Keratinocyte (primary cell): ENCODE results near the gene ARL9. TPM values are rescaled to one million over a fixed set of nuclear protein-coding genes. Genes with fewer than 3 reads are reported as not detected.

Experiments used
- DNase-seq: peaks from one replicate; pipeline ENCODE4 v3.0.0-alpha.2; 2011; ENCODE audit warnings: low read depth, missing footprints, low spot score
- FAIRE-seq: peaks from 2 replicates; lab custom pipeline; 2011; peaks lifted over from hg19 to GRCh38; lab: Jason Lieb, UNC
- H2AFZ ChIP-seq: 2 replicates; pipeline ENCODE4 v1.6.0; 2012; ENCODE audit warnings: low read length, control low read depth, inconsistent platforms; ENCODE audit not compliant: control insufficient read depth
- H3K27ac ChIP-seq: 2 replicates; pipeline ENCODE4 v1.5.1; 2011; ENCODE audit warnings: low read length; ENCODE audit not compliant: control insufficient read depth, insufficient read depth
- H3K27me3 ChIP-seq: 3 replicates; pipeline ENCODE4 v1.6.0; 2011; ENCODE audit warnings: low read length; ENCODE audit not compliant: control insufficient read depth, insufficient read depth; ENCODE audit errors: extremely low read depth
- H3K36me3 ChIP-seq, 2 experiments: 2 replicates in 1 of 2; 3 replicates in 1 of 2; pipeline ENCODE4 v1.5.1; 2011; ENCODE audit warnings: low read length in 2 of 2, mild to moderate bottlenecking in 1 of 2; ENCODE audit not compliant: control insufficient read depth in 2 of 2, insufficient read depth in 2 of 2; ENCODE audit errors: extremely low read depth in 1 of 2
- H3K4me1 ChIP-seq: 3 replicates; pipeline ENCODE4 v1.5.1; 2011; ENCODE audit warnings: low read length; ENCODE audit not compliant: control insufficient read depth, insufficient read depth; ENCODE audit errors: extremely low read depth
- H3K4me2 ChIP-seq: 3 replicates; pipeline ENCODE4 v1.6.0; 2011; ENCODE audit warnings: low read depth, low read length; ENCODE audit not compliant: control insufficient read depth, insufficient read depth; ENCODE audit errors: extremely low read depth
- H3K4me3 ChIP-seq, 3 experiments: fragments of 200-600 bp in 1 of 3; sonication (generic) in 1 of 3; 2 replicates in 2 of 3; 3 replicates in 1 of 3; pipeline ENCODE4 v1.5.1; 2011 to 2016; ENCODE audit warnings: low read length in 3 of 3, mild to moderate bottlenecking in 3 of 3, control low read depth in 2 of 3, inconsistent platforms in 1 of 3, low read depth in 1 of 3, mixed read lengths in 1 of 3, mixed run types in 1 of 3, moderate library complexity in 1 of 3; ENCODE audit not compliant: control insufficient read depth in 2 of 3, insufficient read depth in 2 of 3; ENCODE audit errors: extremely low read depth in 1 of 3
- H3K79me2 ChIP-seq: 2 replicates; pipeline ENCODE4 v1.6.0; 2012; ENCODE audit warnings: low read length; ENCODE audit not compliant: control insufficient read depth, insufficient read depth
- H3K9ac ChIP-seq: 3 replicates; pipeline ENCODE4 v1.6.0; 2011; ENCODE audit warnings: low read length; ENCODE audit not compliant: control insufficient read depth, insufficient read depth; ENCODE audit errors: extremely low read depth
- H3K9me1 ChIP-seq: 3 replicates; pipeline ENCODE4 v1.6.0; 2011; ENCODE audit warnings: low read length; ENCODE audit not compliant: control insufficient read depth, insufficient read depth; ENCODE audit errors: extremely low read depth
- H3K9me3 ChIP-seq: 2 replicates; pipeline ENCODE4 v1.5.1; 2012; ENCODE audit warnings: low read depth, low read length; ENCODE audit not compliant: control insufficient read depth
- H4K20me1 ChIP-seq: 3 replicates; pipeline ENCODE4 v1.6.0; 2011; ENCODE audit warnings: low read length; ENCODE audit not compliant: control insufficient read depth, insufficient read depth; ENCODE audit errors: extremely low read depth
- EZH2 ChIP-seq: IDR thresholded peaks from one replicate; pipeline ENCODE4 v1.6.1; 2012; ENCODE audit warnings: inconsistent platforms, mild to moderate bottlenecking, low read length, moderate library complexity
- dilution Hi-C: fragments of 300-500 bp; cut with MboI; formaldehyde crosslinking; loops from one replicate; pipeline ENCODE4 v1.7.0; 2020; ENCODE audit warnings: low sequenced_read_pairs; ENCODE audit not compliant: extremely low pct_ligation_motif_present
- polyA plus RNA-seq, 5 experiments: library from polyadenylated mRNA; depleted of rRNA in 3 of 5; stranded (reverse) in 3 of 5; stranded (forward) in 1 of 5; unstranded in 1 of 5; fragments of >200 nt; gene quantifications; 1 replicate in 1 of 5; 2 replicates in 3 of 5; 3 replicates in 1 of 5; pipeline versions ENCODE4 v1.2.1 to v1.2.3, GENCODE V29; 2011 to 2012; ENCODE audit warnings: missing spikeins in 2 of 5, low read depth in 1 of 5, low replicate concordance in 1 of 5
- TF ChIP-seq, protein P1 (sequence below), 3 experiments: IDR thresholded peaks in 1 of 3; conservative IDR thresholded peaks in 1 of 3; optimal IDR thresholded peaks in 1 of 3; 2 replicates in 2 of 3; 3 replicates in 1 of 3; pipeline versions ENCODE3 to v1.5.1; 2011; ENCODE audit warnings: low read length in 3 of 3, mild to moderate bottlenecking in 3 of 3, moderate library complexity in 2 of 3, control low read depth in 1 of 3, inconsistent platforms in 1 of 3; ENCODE audit not compliant: insufficient read depth in 2 of 3; ENCODE audit errors: extremely low read depth in 1 of 3

Gene ARL9
- polyA plus RNA-seq, 1 donor (not counting 4 experiments of a cell fraction or from before 2014, with no cell fraction given), result 0.47 TPM

DNA sequence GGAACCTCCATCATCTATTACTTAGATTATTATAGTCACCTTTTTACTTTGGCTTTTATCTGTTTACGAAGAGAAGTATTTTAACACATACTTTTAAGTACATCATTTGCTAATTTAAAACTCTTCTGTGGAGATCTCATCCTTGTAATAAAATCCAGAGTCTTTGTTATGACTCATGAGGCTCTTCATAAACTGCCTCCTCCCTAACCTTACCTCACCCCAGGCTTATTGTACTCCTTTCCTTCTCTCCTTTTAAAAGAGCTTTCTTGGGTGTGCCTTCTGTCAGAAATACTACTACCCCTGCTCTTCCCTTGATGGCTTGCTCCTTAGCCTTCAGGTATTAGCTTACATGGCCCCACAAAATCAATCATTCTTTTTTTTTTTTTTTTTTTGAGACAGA lies 6.6 kb downstream of the ARL9 start:
- no peaks in the 10 kb centered on the region for H3K9me1 ChIP-seq
- TF ChIP-seq EZH2, result no peak
- TF ChIP-seq, protein P1, sequence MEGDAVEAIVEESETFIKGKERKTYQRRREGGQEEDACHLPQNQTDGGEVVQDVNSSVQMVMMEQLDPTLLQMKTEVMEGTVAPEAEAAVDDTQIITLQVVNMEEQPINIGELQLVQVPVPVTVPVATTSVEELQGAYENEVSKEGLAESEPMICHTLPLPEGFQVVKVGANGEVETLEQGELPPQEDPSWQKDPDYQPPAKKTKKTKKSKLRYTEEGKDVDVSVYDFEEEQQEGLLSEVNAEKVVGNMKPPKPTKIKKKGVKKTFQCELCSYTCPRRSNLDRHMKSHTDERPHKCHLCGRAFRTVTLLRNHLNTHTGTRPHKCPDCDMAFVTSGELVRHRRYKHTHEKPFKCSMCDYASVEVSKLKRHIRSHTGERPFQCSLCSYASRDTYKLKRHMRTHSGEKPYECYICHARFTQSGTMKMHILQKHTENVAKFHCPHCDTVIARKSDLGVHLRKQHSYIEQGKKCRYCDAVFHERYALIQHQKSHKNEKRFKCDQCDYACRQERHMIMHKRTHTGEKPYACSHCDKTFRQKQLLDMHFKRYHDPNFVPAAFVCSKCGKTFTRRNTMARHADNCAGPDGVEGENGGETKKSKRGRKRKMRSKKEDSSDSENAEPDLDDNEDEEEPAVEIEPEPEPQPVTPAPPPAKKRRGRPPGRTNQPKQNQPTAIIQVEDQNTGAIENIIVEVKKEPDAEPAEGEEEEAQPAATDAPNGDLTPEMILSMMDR (optimal IDR thresholded peaks at IDR 0.05 in 1 of 3, IDR thresholded peaks at IDR 0.05 in 1 of 3, conservative IDR thresholded peaks at IDR 0.05 in 1 of 3; ENCODE audit: extremely low read depth in 1 of 3, insufficient read depth in 2 of 3, low read length in 3 of 3), result no peak
- no peaks in the 10 kb centered on the region for H3K4me1 ChIP-seq
- H3K79me2 ChIP-seq, result no peaks in the 10 kb centered on the region
- H4K20me1 ChIP-seq, result no peaks in the 10 kb centered on the region
- no peak overlapping the region for H3K4me3 ChIP-seq
- H3K9ac ChIP-seq, result no peak overlapping the region
- no peak for DNase-seq
- H3K36me3 ChIP-seq, result no peaks in the 10 kb centered on the region
- H2AFZ ChIP-seq, result no peak overlapping the region
- peak; percentile 36 for FAIRE-seq
- H3K9me3 ChIP-seq, result no peaks in the 10 kb centered on the region
- H3K27me3 ChIP-seq, result no peaks in the 10 kb centered on the region
- H3K4me2 ChIP-seq, result no peak overlapping the region
- dilution Hi-C loops, result no loop called here
- no peak overlapping the region for H3K27ac ChIP-seq

DNA sequence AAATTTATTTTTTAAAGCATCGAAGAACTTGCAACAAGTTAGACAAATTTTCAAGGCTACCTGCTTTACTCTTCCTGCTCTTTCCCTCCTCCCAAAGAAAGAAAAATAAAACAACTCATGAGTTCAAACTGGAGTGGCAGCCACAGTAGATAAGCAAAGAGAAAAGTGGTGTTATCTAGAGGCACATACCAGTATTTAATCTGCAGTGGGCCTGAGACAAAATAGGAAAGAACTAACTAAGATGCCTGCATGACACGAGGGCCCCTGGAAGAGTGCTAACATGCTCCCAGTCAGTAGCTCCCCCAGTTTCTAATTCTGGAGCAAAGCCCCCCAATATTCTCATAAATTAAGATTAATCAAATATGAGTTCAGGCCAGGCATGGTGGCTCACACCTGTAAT lies 7.9 kb downstream of the ARL9 start:
- TF ChIP-seq, protein P1 (optimal IDR thresholded peaks at IDR 0.05 in 1 of 3, IDR thresholded peaks at IDR 0.05 in 1 of 3, conservative IDR thresholded peaks at IDR 0.05 in 1 of 3; ENCODE audit: extremely low read depth in 1 of 3, insufficient read depth in 2 of 3, low read length in 3 of 3), result no peak
- no peak for TF ChIP-seq EZH2
- no peak overlapping the region for H3K4me3 ChIP-seq
- no peak overlapping the region for H3K4me2 ChIP-seq
- no peaks in the 10 kb centered on the region for H3K36me3 ChIP-seq
- DNase-seq, result no peak
- no peaks in the 10 kb centered on the region for H3K79me2 ChIP-seq
- no peaks in the 10 kb centered on the region for H3K27me3 ChIP-seq
- no peak overlapping the region for H3K9ac ChIP-seq
- H4K20me1 ChIP-seq, result no peaks in the 10 kb centered on the region
- H2AFZ ChIP-seq, result no peak overlapping the region
- dilution Hi-C loops, result no loop called here
- no peak overlapping the region for H3K27ac ChIP-seq
- no peaks in the 10 kb centered on the region for H3K4me1 ChIP-seq
- H3K9me1 ChIP-seq, result no peaks in the 10 kb centered on the region
- H3K9me3 ChIP-seq, result no peaks in the 10 kb centered on the region
- FAIRE-seq, result no peak
